Neural crest cell (in vitro differentiated cells): ENCODE data around the gene ENTPD1. TPM values are rescaled to one million over a fixed set of nuclear protein-coding genes. Genes with fewer than 3 reads are reported as not detected.
"Not testable (repeated sequence)": the region's sequence is repeated elsewhere in the genome, so short reads cannot be mapped to it uniquely, and the experiment has no call there.

Source experiments
- DNase-seq: peaks from one replicate; pipeline ENCODE4 v3.0.0; 2021; ENCODE audit warnings: low read depth, mixed read lengths, low spot score
- H3K27ac Mint-ChIP-seq: one replicate; pipeline ENCODE4 v1.8.0; 2021; ENCODE audit warnings: mild to moderate bottlenecking, mixed read lengths; ENCODE audit not compliant: unreplicated experiment
- H3K27me3 Mint-ChIP-seq: 2 replicates; pipeline ENCODE4 v1.8.0; 2021; ENCODE audit warnings: low read depth, mild to moderate bottlenecking, mixed read lengths
- H3K36me3 Mint-ChIP-seq: 2 replicates; pipeline ENCODE4 v1.8.0; 2021; ENCODE audit warnings: low read depth, mild to moderate bottlenecking, mixed read lengths
- H3K4me1 Mint-ChIP-seq: 2 replicates; pipeline ENCODE4 v1.8.0; 2021; ENCODE audit warnings: mixed read lengths
- H3K4me3 Mint-ChIP-seq: one replicate; pipeline ENCODE4 v1.8.0; 2021; ENCODE audit warnings: mild to moderate bottlenecking, mixed read lengths
- H3K9me3 Mint-ChIP-seq: 2 replicates; pipeline ENCODE4 v1.8.0; 2021; ENCODE audit warnings: mixed read lengths
- CTCF ChIP-seq: fragments of 200-600 bp; sonication (generic); conservative IDR thresholded peaks from 2 replicates; pipeline ENCODE4 v1.5.0; 2021; ENCODE audit warnings: antibody characterized with exemption, mild to moderate bottlenecking
- total RNA-seq: library from RNA; stranded (reverse); gene quantifications from 2 replicates; pipeline ENCODE4 v1.2.1, GENCODE V29; 2021

ENTPD1 gene
- total RNA-seq, 1 donor from 2014 or later: 0.37 TPM

DNA sequence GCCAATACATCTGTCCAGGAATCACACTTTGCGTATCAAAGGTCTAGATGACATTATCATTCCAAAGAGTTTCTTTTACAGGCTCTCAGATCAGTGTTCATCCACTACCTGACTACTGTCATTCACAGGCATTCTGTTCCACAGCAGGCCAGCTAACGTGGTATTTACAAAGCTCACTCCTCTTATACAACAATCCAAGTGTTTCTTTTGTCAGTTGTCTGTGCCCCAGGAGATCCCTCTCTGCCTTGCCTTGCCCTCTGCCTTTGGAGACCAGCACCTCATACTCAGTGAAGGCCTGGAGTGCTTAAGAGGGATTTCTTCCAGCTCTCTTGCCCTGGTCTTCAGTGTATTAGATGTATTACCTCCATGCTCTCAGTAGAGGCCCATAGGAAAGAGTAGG is 117.2 kb downstream of the ENTPD1 start:
- H3K36me3 Mint-ChIP-seq: peaks cover 47% of the 10 kb centered on the region

GRCh38 chr10:95873651-95874050 is 117.7 kb downstream of the ENTPD1 start:
- Mint-ChIP-seq H3K27ac (no peak overlapping the region), H3K9me3 (peaks cover 6% of the 10 kb centered on the region), H3K27me3 (no peaks in the 10 kb centered on the region), H3K4me1 (no peaks in the 10 kb centered on the region), H3K36me3 (peaks cover 47% of the 10 kb centered on the region), H3K4me3 (no peak overlapping the region)
- DNase-seq: no peak
- no peak for TF ChIP-seq CTCF

More for the DNA sequence above, 117.2 kb downstream of the ENTPD1 start:
- no peak for DNase-seq
- Mint-ChIP-seq H3K4me1 (no peaks in the 10 kb centered on the region), H3K4me3 (no peak overlapping the region), H3K9me3 (peaks cover 6% of the 10 kb centered on the region), H3K27me3 (no peaks in the 10 kb centered on the region), H3K27ac (no peak overlapping the region)
- TF ChIP-seq CTCF: no peak

- not testable (repeated sequence) for H3K27ac Mint-ChIP-seq, DNase-seq, H3K4me1 Mint-ChIP-seq, H3K9me3 Mint-ChIP-seq, H3K4me3 Mint-ChIP-seq, H3K27me3 Mint-ChIP-seq
- H3K36me3 Mint-ChIP-seq: peaks cover 48% of the 10 kb centered on the region
Measured at GRCh38 chr10:95874783-95875182, 118.8 kb downstream of the ENTPD1 start.

- peaks cover 55% of the 10 kb centered on the region for H3K36me3 Mint-ChIP-seq
Measured at GRCh38 chr10:95876756-95877155, 120.8 kb downstream of the ENTPD1 start.

GRCh38 chr10:95877881-95878280 is 121.9 kb downstream of the ENTPD1 start:
- TF ChIP-seq CTCF: no peak
- Mint-ChIP-seq H3K9me3 (peaks cover 8% of the 10 kb centered on the region), H3K4me1 (no peaks in the 10 kb centered on the region), H3K27ac (no peak overlapping the region), H3K36me3 (peaks cover 50% of the 10 kb centered on the region), H3K27me3 (no peaks in the 10 kb centered on the region), H3K4me3 (no peak overlapping the region)
- no peak for DNase-seq

More at GRCh38 chr10:95876756-95877155, 120.8 kb downstream of the ENTPD1 start:
- Mint-ChIP-seq H3K9me3 (peaks cover 8% of the 10 kb centered on the region), H3K4me1 (no peaks in the 10 kb centered on the region), H3K27ac (no peak overlapping the region), H3K4me3 (no peak overlapping the region), H3K27me3 (no peaks in the 10 kb centered on the region)
- no peak for TF ChIP-seq CTCF
- DNase-seq: no peak

- no peaks in the 10 kb centered on the region for H3K27me3 Mint-ChIP-seq
- peaks cover 22% of the 10 kb centered on the region for H3K36me3 Mint-ChIP-seq
- DNase-seq: no peak
- H3K9me3 Mint-ChIP-seq: peaks cover 3% of the 10 kb centered on the region
- no peak overlapping the region for H3K27ac Mint-ChIP-seq
- TF ChIP-seq CTCF: no peak
- H3K4me3 Mint-ChIP-seq: no peak overlapping the region
- no peaks in the 10 kb centered on the region for H3K4me1 Mint-ChIP-seq
Measured at GRCh38 chr10:95880704-95881103, 124.7 kb downstream of the ENTPD1 start.
